Measurements from ENCODE around the gene DGKQ. TPM values are rescaled to one million over a fixed set of nuclear protein-coding genes. Genes with fewer than 3 reads are reported as not detected.

Gene DGKQ
- polyA plus RNA-seq, 4 donors, result 6.0 to 9.9 (median 7.1) TPM

GRCh38 chr4:963276-964225 is 9.8 kb downstream of the DGKQ start:
- DNase-seq (ENCODE audit: low read depth in 4 of 4, low spot score in 3 of 4), result no peak

- no peak for DNase-seq (ENCODE audit: low read depth in 4 of 4, low spot score in 3 of 4)
These were observed 10.8 kb downstream of the DGKQ start for GRCh38 chr4:962231-963208.

DNA sequence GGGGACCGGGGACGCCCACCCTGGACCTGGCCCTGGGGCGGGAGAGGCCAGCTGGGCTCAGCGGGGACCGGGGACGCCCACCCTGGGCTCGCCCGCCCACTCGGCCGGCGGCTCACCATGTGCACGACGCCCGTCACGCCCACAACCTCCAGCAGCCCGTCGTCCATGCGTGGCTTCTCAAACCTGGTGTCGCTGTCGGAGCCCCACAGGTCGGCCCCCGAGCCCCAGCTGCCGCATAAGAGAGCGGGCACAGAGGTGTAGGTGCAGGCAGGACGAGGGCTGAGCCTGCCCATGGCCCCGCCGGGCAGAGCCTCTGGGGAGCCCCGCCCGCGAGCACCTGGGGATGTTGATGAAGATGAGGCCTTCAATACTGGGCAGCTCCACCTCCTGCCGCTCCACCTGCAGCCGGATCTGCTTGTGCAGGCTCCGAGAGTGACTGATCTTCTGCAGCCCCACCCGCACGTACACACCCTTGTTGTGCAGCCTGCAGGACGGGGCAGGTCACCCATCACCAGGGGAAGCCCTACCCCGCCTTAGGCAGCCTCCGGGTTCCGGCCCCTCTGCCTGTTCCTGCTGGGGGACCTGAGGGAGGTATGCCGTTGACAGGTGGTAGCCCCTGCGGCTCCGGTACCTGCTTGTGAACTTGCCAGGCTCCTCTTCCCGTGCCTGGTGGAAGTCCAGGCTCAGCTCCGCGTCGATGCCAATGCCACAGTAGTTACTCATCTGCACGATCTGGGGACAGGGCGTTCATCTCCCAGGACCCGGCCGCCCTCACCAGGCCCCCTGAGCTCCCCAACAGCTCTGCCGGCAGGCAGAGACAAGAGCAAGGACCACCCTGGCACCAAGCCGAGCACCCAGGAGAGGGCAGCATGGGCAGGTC is 11.8 kb downstream of the DGKQ start:
- DNase-seq (ENCODE audit: low read depth in 4 of 4, low spot score in 3 of 4), result no peak

DNA sequence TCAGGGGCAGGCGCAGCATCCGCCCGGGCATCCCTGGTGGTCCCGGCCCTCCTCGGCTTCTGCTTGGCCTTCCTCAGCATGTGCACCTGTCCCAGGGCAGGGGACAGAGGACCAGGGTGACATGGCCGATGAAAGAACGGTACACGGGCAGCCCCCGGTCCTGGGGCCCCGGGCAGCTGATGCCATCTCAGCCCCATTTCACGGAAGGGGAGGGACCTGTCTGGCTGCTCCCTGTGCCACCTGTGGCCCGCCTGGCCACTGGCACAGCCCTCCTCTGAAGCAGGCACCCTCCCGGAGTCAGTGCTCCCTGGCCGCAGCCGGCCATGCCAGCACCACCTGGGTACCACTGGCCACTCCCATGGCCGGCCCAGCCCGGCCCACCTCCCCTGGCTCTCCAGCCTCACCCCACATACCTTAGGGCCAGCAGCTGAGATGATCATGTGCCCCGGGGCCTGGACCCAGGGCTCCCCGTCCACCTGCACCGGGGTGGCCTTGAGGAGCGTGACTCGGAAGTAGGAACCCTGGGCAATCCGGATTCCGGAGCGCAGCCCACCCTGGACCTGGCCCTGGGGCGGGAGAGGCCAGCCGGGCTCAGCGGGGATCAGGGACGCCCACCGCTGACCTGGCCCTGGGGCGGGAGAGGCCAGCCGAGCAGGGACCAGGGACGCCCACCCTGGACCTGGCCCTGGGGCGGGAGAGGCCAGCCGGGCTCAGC is 12.6 kb downstream of the DGKQ start:
- DNase-seq (ENCODE audit: low read depth in 4 of 4, low spot score in 3 of 4), result no peak

DNA sequence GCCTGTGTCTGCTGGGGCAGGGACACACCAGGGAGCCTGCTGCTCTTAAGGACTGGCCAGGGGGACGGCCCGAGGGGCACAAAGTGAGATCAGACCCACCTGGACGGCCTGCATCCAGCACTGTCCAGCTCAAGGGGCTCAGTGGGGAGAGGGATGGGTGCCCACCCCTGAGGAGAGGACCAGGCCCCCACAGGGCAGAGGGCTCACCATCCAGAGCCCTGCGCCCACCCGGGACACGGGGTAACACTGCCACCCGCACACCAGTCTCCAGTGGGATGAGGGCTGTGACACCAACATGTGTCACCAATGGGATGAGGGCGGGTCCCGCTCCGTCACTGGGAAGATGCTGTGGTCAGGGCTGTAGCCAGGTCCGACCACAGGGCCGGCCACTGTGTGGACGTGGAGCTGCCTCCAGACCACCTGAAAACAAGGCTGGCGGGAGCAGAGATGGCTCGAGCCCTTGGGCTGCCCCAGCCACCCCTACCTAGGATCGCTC is 13.2 kb downstream of the DGKQ start:
- DNase-seq (ENCODE audit: low read depth in 4 of 4, low spot score in 3 of 4), result no peak

- no peak for DNase-seq (ENCODE audit: low read depth in 4 of 4, low spot score in 3 of 4)
These were observed 13.8 kb downstream of the DGKQ start for GRCh38 chr4:959338-960139.

DNA sequence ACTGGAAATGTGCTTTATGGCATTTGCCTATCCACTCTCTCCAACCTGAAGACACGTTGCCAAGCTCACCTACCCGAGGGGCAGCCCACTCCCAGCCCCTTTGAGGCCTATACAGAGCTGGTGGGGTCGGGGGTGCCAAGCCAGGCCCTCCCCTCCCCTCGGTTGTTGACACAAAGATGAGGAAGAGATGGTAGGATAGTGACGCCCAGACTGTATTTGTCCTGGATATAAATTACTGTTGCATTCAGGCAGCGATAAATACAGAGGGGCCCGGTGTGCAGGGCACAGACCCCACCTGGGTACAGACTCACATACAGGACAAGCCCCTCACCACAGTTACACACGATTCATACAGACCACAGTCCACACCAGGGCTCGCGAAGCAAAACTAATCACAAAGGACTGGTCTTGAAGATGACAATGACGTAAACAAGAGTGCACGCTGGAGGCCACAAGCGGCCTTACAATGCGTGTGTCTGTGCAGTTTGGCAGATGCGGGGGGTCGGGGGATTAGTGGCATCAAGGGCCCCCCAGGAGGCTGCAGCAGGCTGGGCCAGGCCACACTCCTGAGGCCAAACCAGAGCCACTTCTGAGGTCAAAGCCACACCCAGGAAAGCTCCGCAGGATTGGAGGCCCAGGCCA is 14.6 kb downstream of the DGKQ start:
- DNase-seq (ENCODE audit: low read depth in 4 of 4, low spot score in 3 of 4), result no peak

GRCh38 chr4:958314-958665 is 15.1 kb downstream of the DGKQ start:
- DNase-seq (ENCODE audit: low read depth in 4 of 4, low spot score in 3 of 4), result no peak

GRCh38 chr4:957581-958313 is 15.6 kb downstream of the DGKQ start:
- DNase-seq (ENCODE audit: low read depth in 4 of 4, low spot score in 3 of 4), result no peak

DNA sequence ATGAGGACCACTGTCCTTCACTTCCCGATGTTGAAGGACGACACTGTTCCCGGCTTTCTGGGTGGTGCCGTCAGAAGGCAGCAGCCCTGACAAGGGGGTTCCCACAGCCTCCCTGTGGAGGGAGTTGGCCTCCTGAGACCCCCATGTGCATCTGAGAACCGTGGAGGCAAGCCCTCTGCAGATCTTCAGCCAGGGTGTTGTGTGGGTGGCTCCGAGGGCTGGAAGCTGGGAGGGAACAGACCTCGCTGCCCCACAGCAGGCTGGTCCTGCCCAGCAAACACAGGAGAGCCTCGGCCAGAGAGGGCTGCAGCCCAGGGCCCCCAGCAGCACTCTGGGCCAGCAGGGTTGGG is 16.2 kb downstream of the DGKQ start:
- DNase-seq (ENCODE audit: low read depth in 4 of 4, low spot score in 3 of 4), result no peak

DNA sequence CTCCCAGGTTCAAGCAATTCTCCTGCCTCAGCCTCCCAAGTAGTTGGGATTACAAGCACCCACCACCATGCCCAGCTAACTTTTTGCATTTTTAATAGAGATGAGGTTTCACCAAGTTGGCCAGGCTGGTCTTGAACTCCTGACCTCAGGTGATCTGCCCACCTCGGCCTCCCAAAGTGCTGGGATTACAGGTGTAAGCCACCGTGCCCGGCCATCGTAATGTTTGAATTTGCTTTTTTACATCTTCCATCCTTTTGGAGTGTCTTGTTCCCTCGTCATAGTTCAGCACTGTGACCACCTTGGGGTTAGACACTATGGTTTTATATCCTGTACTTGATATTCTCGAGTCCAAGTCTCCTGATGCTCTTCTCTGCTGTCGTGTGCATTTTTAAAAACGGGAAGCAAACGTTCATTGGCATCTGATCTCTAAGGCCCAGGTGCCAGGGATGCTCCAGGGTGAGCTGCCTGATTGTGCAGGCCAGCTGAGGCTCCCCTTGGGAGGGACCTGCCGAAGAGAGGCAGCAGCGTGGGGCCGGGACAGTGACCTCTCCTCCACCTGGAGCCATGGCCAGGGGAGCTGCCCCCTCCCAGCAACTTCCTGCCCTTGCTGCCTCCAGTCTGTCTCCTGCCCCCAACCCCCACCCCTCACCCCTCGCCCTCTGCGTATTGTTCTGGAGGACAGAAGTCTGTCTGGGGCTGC is 16.7 kb downstream of the DGKQ start:
- no peak for DNase-seq (ENCODE audit: low read depth in 4 of 4, low spot score in 3 of 4)

DNA sequence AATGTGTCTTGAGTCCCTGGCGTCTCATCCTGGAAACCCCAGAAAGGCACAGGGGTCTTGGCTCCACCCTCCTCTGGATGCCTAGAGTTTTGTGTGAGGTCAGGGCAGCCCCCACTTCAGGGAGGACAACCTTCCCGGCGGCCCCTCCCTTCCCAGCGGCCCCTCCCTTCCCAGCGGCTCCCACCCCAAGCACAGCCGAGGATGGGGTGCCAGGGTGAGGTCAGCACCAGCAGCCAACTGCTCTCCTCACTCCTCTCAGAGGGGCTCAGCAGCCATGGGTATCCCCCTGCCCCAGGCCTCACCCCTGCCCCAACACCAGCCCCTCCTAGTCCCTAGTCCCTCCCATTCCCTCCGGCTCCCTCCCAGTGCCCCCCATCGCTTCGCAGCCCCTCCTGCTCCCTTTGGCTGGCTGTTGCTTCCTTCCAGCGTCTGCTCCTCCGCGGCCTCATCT is 17.4 kb downstream of the DGKQ start:
- DNase-seq (ENCODE audit: low read depth in 4 of 4, low spot score in 3 of 4), result no peak

- no peak for DNase-seq (ENCODE audit: low read depth in 4 of 4, low spot score in 3 of 4)
These were observed 18.0 kb downstream of the DGKQ start for GRCh38 chr4:955161-955921.

- no peak for DNase-seq (ENCODE audit: low read depth in 4 of 4, low spot score in 3 of 4)
These were observed 19.0 kb downstream of the DGKQ start for GRCh38 chr4:954211-955020.

GRCh38 chr4:953574-953915 is 19.8 kb downstream of the DGKQ start:
- no peak for DNase-seq (ENCODE audit: low read depth in 4 of 4, low spot score in 3 of 4)

Data from left renal pelvis (tissue), 4 donors.